HepG2 (cell line): ENCODE measurements around the gene PTGR2.

ENCODE experiments used
- BHLHE40 ChIP-seq: IDR thresholded peaks from 2 replicates; pipeline ENCODE4 v1.6.1; 2011; ENCODE audit warnings: low read length, improper control_type of control experiment
- CTCF ChIP-seq: sonication (generic); formaldehyde crosslinking; IDR thresholded peaks from 2 replicates; pipeline ENCODE4 v1.5.0; 2020; ENCODE audit warnings: mild to moderate bottlenecking, missing genetic modification reagents, moderate library complexity
- ELF4 ChIP-seq: sonication (generic); formaldehyde crosslinking; IDR thresholded peaks from 2 replicates; pipeline ENCODE4 v1.5.0; 2020; ENCODE audit warnings: missing genetic modification reagents, mild to moderate bottlenecking, moderate library complexity, borderline replicate concordance
- ESRRA ChIP-seq: sonication (generic); formaldehyde crosslinking; IDR thresholded peaks from 2 replicates; pipeline ENCODE4 v1.5.1; 2020; ENCODE audit warnings: mild to moderate bottlenecking, low read depth, missing genetic modification reagents
- HNRNPLL ChIP-seq: fragments of 200-400 bp; formaldehyde crosslinking; IDR thresholded peaks from 2 replicates; pipeline ENCODE4 v1.6.1; 2017; ENCODE audit warnings: mild to moderate bottlenecking, low read depth, low read length; ENCODE audit not compliant: poor library complexity, severe bottlenecking
- LCORL ChIP-seq, 2 experiments: fragments of 450-650 bp in 1 of 2; sonication (generic) in 1 of 2; formaldehyde crosslinking in 1 of 2; IDR thresholded peaks; 2 replicates each; pipeline versions ENCODE4 v1.5.0 to v1.6.1; 2017 to 2020; ENCODE audit warnings: antibody characterized with exemption in 1 of 2, missing genetic modification reagents in 1 of 2
- POLR2A ChIP-seq, 2 experiments: IDR thresholded peaks; 2 replicates each; pipeline ENCODE4 v1.6.1; 2011; ENCODE audit warnings: low read depth in 2 of 2, low read length in 2 of 2, mild to moderate bottlenecking in 1 of 2, moderate library complexity in 1 of 2; ENCODE audit not compliant: insufficient read depth in 1 of 2
- REST ChIP-seq, 2 experiments: IDR thresholded peaks; 2 replicates each; pipeline ENCODE4 v1.6.1; 2011 to 2012; ENCODE audit warnings: low read length in 2 of 2, borderline replicate concordance in 1 of 2, low read depth in 1 of 2, mild to moderate bottlenecking in 1 of 2, moderate library complexity in 1 of 2
- SUZ12 ChIP-seq: fragments of 150-350 bp; IDR thresholded peaks from 2 replicates; pipeline ENCODE4 v1.6.1; 2014; ENCODE audit warnings: low read depth, low read length
- TCF7 ChIP-seq: sonication (generic); IDR thresholded peaks from 2 replicates; pipeline ENCODE4 v1.6.1; 2016; ENCODE audit warnings: antibody characterized with exemption, low read depth
- ZFP90 ChIP-seq: sonication (generic); formaldehyde crosslinking; IDR thresholded peaks from 2 replicates; pipeline ENCODE4 v1.8.0; 2022; ENCODE audit warnings: missing genetic modification reagents, mild to moderate bottlenecking, inconsistent platforms, borderline replicate concordance
- ZKSCAN5 ChIP-seq: sonication (generic); formaldehyde crosslinking; IDR thresholded peaks from 2 replicates; pipeline ENCODE4 v1.5.1; 2020; ENCODE audit warnings: mild to moderate bottlenecking, missing genetic modification reagents
- ZNF121 ChIP-seq: sonication (generic); formaldehyde crosslinking; IDR thresholded peaks from 2 replicates; pipeline ENCODE4 v1.5.0; 2020; ENCODE audit warnings: mild to moderate bottlenecking, missing genetic modification reagents

- TF ChIP-seq LCORL (IDR thresholded peaks at IDR 0.05): no peak
- no peak for TF ChIP-seq LCORL (CRISPR knock-in tag; IDR thresholded peaks at IDR 0.05)
- TF ChIP-seq REST (IDR thresholded peaks at IDR 0.05; ENCODE audit: borderline replicate concordance in 1 of 2, low read depth in 1 of 2, low read length in 2 of 2): no peak
- TF ChIP-seq HNRNPLL: no peak
- no peak for TF ChIP-seq BHLHE40
- no peak for TF ChIP-seq ZNF121 (CRISPR knock-in tag)
- TF ChIP-seq ESRRA: no peak
- TF ChIP-seq ZFP90 (CRISPR knock-in tag): no peak
- no peak for TF ChIP-seq TCF7
- no peak for TF ChIP-seq POLR2A (IDR thresholded peaks at IDR 0.05; ENCODE audit: insufficient read depth in 1 of 2, low read depth in 2 of 2, low read length in 2 of 2)
- TF ChIP-seq SUZ12: no peak
- TF ChIP-seq ELF4 (CRISPR knock-in tag): no peak
- no peak for TF ChIP-seq ZKSCAN5 (CRISPR knock-in tag)
- no peak for TF ChIP-seq CTCF (CRISPR knock-in tag)
Observed at GRCh38 chr14:73903028-73903427, 51.4 kb downstream of the PTGR2 start.
